Thoracic aorta (tissue), 2 donors: Measurements from ENCODE around the gene PRM3. TPM values are rescaled to one million over a fixed set of nuclear protein-coding genes. Genes with fewer than 3 reads are reported as not detected.
"Not testable (repeated sequence)": the region's sequence is repeated elsewhere in the genome, so short reads cannot be mapped to it uniquely, and the experiment has no call there.

ENCODE experiments used
- ATAC-seq: fragments of 150-250 bp; one replicate; pipeline ENCODE4 v1.8.0; 2017; ENCODE audit warnings: low read depth; ENCODE audit not compliant: insufficient number of reproducible peaks, low FRiP score
- DNase-seq: peaks from one replicate; pipeline ENCODE4 v3.0.0-alpha.2; 2020; ENCODE audit warnings: low spot score
- H3K27ac ChIP-seq, 2 donors: fragments of 200-600 bp; sonication (generic); 1 replicate in 1 of 2; 2 replicates in 1 of 2; pipeline ENCODE4 v1.5.1; 2016; ENCODE audit warnings: mild to moderate bottlenecking in 2 of 2, moderate library complexity in 2 of 2
- H3K27me3 ChIP-seq: fragments of 200-600 bp; sonication (generic); replicated peaks from 2 replicates; pipeline ENCODE4 v1.6.0; 2016; ENCODE audit warnings: mild to moderate bottlenecking; ENCODE audit not compliant: insufficient read depth
- H3K36me3 ChIP-seq: fragments of 200-600 bp; sonication (generic); one replicate; pipeline ENCODE4 v1.5.1; 2016
- H3K4me1 ChIP-seq, 2 donors: fragments of 200-600 bp; sonication (generic); 1 replicate in 1 of 2; 2 replicates in 1 of 2; pipeline versions ENCODE4 v1.5.1 to v1.6.0; 2016; ENCODE audit warnings: low read depth in 2 of 2, mild to moderate bottlenecking in 1 of 2; ENCODE audit not compliant: control insufficient read depth in 1 of 2
- H3K4me3 ChIP-seq: fragments of 200-600 bp; sonication (generic); 2 replicates; pipeline ENCODE4 v1.5.1; 2016; ENCODE audit warnings: mild to moderate bottlenecking
- H3K9me3 ChIP-seq: fragments of 200-600 bp; sonication (generic); 2 replicates; pipeline ENCODE4 v1.5.1; 2016
- CTCF ChIP-seq: fragments of 200-600 bp; sonication (generic); IDR thresholded peaks from one replicate; pipeline ENCODE4 v1.5.1; 2019; ENCODE audit warnings: antibody characterized with exemption
- total RNA-seq, 2 donors: library from RNA; depleted of rRNA; stranded (reverse); fragments of >200 nt; gene quantifications; one replicate each; pipeline versions ENCODE4 v1.1.0 to v1.2.3, GENCODE V29; 2016

The PRM3 gene
- total RNA-seq, 2 donors from 2014 or later: not detected

- ATAC-seq (no peak), DNase-seq (no peak)
- Histone ChIP-seq H3K27me3 (no peaks in the 10 kb centered on the region), H3K27ac (no peak overlapping the region), H3K36me3 (no peaks in the 10 kb centered on the region), H3K9me3 (no peaks in the 10 kb centered on the region), H3K4me1 (peaks cover 5 to 14% of the 10 kb centered on the region in 2 donors), H3K4me3 (no peak overlapping the region)
- no peak for TF ChIP-seq CTCF
These were observed 28.4 kb upstream of the PRM3 start for GRCh38 chr16:11301645-11302501.

- TF ChIP-seq CTCF: no peak
- Histone ChIP-seq H3K36me3 (no peaks in the 10 kb centered on the region), H3K4me1 (peaks cover 6 to 19% of the 10 kb centered on the region in 2 donors), H3K27ac (no peak overlapping the region), H3K4me3 (no peak overlapping the region), H3K9me3 (no peaks in the 10 kb centered on the region), H3K27me3 (no peaks in the 10 kb centered on the region)
- ATAC-seq: no peak
- no peak for DNase-seq
These were observed 27.1 kb upstream of the PRM3 start for GRCh38 chr16:11300560-11300892.

- H3K4me3 ChIP-seq: no peak overlapping the region
- DNase-seq (no peak), ATAC-seq (no peak)
- H3K4me1 ChIP-seq: peaks cover 6 to 19% of the 10 kb centered on the region in 2 donors
- no peaks in the 10 kb centered on the region for H3K36me3 ChIP-seq
- H3K9me3 ChIP-seq: no peaks in the 10 kb centered on the region
- TF ChIP-seq CTCF: no peak
- H3K27me3 ChIP-seq: no peaks in the 10 kb centered on the region
- no peak overlapping the region for H3K27ac ChIP-seq
These were observed 26.6 kb upstream of the PRM3 start for GRCh38 chr16:11299865-11300559.

- not testable (repeated sequence) for H3K4me3 ChIP-seq, ATAC-seq, H3K9me3 ChIP-seq, H3K27me3 ChIP-seq, H3K36me3 ChIP-seq, DNase-seq, H3K27ac ChIP-seq
- peaks cover 6 to 19% of the 10 kb centered on the region in 2 donors for H3K4me1 ChIP-seq
These were observed 25.6 kb upstream of the PRM3 start for GRCh38 chr16:11298950-11299547.

GRCh38 chr16:11298143-11298900 is 24.9 kb upstream of the PRM3 start:
- no peaks in the 10 kb centered on the region for H3K36me3 ChIP-seq
- peaks cover 6 to 20% of the 10 kb centered on the region in 2 donors for H3K4me1 ChIP-seq
- peak overlapping the region; percentile 61 for H3K4me3 ChIP-seq
- no peak overlapping the region for H3K27ac ChIP-seq
- no peak for ATAC-seq
- no peaks in the 10 kb centered on the region for H3K27me3 ChIP-seq
- no peak for DNase-seq
- TF ChIP-seq CTCF: no peak
- H3K9me3 ChIP-seq: no peaks in the 10 kb centered on the region
